ENCODE data around the gene WDR4. TPM values are rescaled to one million over a fixed set of nuclear protein-coding genes. Genes with fewer than 3 reads are reported as not detected.
"Not testable (repeated sequence)": the region's sequence is repeated elsewhere in the genome, so short reads cannot be mapped to it uniquely, and the experiment has no call there.

Gene WDR4
- total RNA-seq, 1 donor from 2014 or later = 15.7 TPM

- H3K4me3 Mint-ChIP-seq (ENCODE audit: unreplicated experiment) = no peak overlapping the region
Measured at GRCh38 chr21:42807938-42808613, 71.3 kb downstream of the WDR4 start.

GRCh38 chr21:42807293-42807895 is 71.9 kb downstream of the WDR4 start:
- not testable (repeated sequence) for H3K4me3 Mint-ChIP-seq (ENCODE audit: unreplicated experiment); H3K27ac Mint-ChIP-seq (ENCODE audit: unreplicated experiment); H3K36me3 Mint-ChIP-seq (ENCODE audit: unreplicated experiment); H3K9me3 Mint-ChIP-seq (ENCODE audit: unreplicated experiment); DNase-seq; H3K27me3 Mint-ChIP-seq (ENCODE audit: unreplicated experiment)
- H3K4me1 Mint-ChIP-seq (ENCODE audit: low read depth, unreplicated experiment) = peaks cover 13% of the 10 kb centered on the region

More at GRCh38 chr21:42807938-42808613, 71.3 kb downstream of the WDR4 start:
- no peak for DNase-seq
- Mint-ChIP-seq H3K9me3 (ENCODE audit: unreplicated experiment) (no peaks in the 10 kb centered on the region), H3K27ac (ENCODE audit: unreplicated experiment) (no peak overlapping the region), H3K36me3 (ENCODE audit: unreplicated experiment) (no peaks in the 10 kb centered on the region), H3K4me1 (ENCODE audit: low read depth, unreplicated experiment) (peaks cover 13% of the 10 kb centered on the region), H3K27me3 (ENCODE audit: unreplicated experiment) (no peaks in the 10 kb centered on the region)
- no peak for TF ChIP-seq CTCF (IDR thresholded peaks at IDR 0.05; ENCODE audit: partially characterized antibody, unreplicated experiment)

GRCh38 chr21:42806509-42807140 is 72.7 kb downstream of the WDR4 start:
- no peak overlapping the region for H3K27ac Mint-ChIP-seq (ENCODE audit: unreplicated experiment)
- H3K4me3 Mint-ChIP-seq (ENCODE audit: unreplicated experiment) = no peak overlapping the region

GRCh38 chr21:42801616-42802015 is 77.7 kb downstream of the WDR4 start:
- not testable (repeated sequence) for H3K27ac Mint-ChIP-seq (ENCODE audit: unreplicated experiment); H3K4me1 Mint-ChIP-seq (ENCODE audit: low read depth, unreplicated experiment); H3K27me3 Mint-ChIP-seq (ENCODE audit: unreplicated experiment); H3K9me3 Mint-ChIP-seq (ENCODE audit: unreplicated experiment); H3K36me3 Mint-ChIP-seq (ENCODE audit: unreplicated experiment); H3K4me3 Mint-ChIP-seq (ENCODE audit: unreplicated experiment); DNase-seq

More at GRCh38 chr21:42806509-42807140, 72.7 kb downstream of the WDR4 start:
- no peaks in the 10 kb centered on the region for H3K36me3 Mint-ChIP-seq (ENCODE audit: unreplicated experiment)
- DNase-seq = no peak
- H3K27me3 Mint-ChIP-seq (ENCODE audit: unreplicated experiment) = no peaks in the 10 kb centered on the region
- no peak for TF ChIP-seq CTCF (IDR thresholded peaks at IDR 0.05; ENCODE audit: partially characterized antibody, unreplicated experiment)
- H3K9me3 Mint-ChIP-seq (ENCODE audit: unreplicated experiment) = no peaks in the 10 kb centered on the region
- peaks cover 13% of the 10 kb centered on the region for H3K4me1 Mint-ChIP-seq (ENCODE audit: low read depth, unreplicated experiment)

GRCh38 chr21:42799948-42800347 is 79.4 kb downstream of the WDR4 start:
- Mint-ChIP-seq H3K27ac (ENCODE audit: unreplicated experiment) (no peak overlapping the region), H3K4me3 (ENCODE audit: unreplicated experiment) (no peak overlapping the region), H3K27me3 (ENCODE audit: unreplicated experiment) (peaks cover 5% of the 10 kb centered on the region), H3K36me3 (ENCODE audit: unreplicated experiment) (no peaks in the 10 kb centered on the region), H3K9me3 (ENCODE audit: unreplicated experiment) (peaks cover 5% of the 10 kb centered on the region), H3K4me1 (ENCODE audit: low read depth, unreplicated experiment) (no peaks in the 10 kb centered on the region)
- no peak for DNase-seq
- TF ChIP-seq CTCF (IDR thresholded peaks at IDR 0.05; ENCODE audit: partially characterized antibody, unreplicated experiment) = no peak

GRCh38 chr21:42799516-42799915 is 79.8 kb downstream of the WDR4 start:
- DNase-seq = no peak
- H3K4me1 Mint-ChIP-seq (ENCODE audit: low read depth, unreplicated experiment) = no peaks in the 10 kb centered on the region
- TF ChIP-seq CTCF (IDR thresholded peaks at IDR 0.05; ENCODE audit: partially characterized antibody, unreplicated experiment) = no peak
- H3K4me3 Mint-ChIP-seq (ENCODE audit: unreplicated experiment) = no peak overlapping the region
- H3K36me3 Mint-ChIP-seq (ENCODE audit: unreplicated experiment) = no peaks in the 10 kb centered on the region
- peaks cover 6% of the 10 kb centered on the region for H3K9me3 Mint-ChIP-seq (ENCODE audit: unreplicated experiment)
- H3K27me3 Mint-ChIP-seq (ENCODE audit: unreplicated experiment) = peaks cover 5% of the 10 kb centered on the region
- H3K27ac Mint-ChIP-seq (ENCODE audit: unreplicated experiment) = no peak overlapping the region
